Activated naive CD4-positive, alpha-beta T cell treated with Interleukin-2 at 50 U/mL for 16 hours (primary cell): ENCODE measurements around the gene TMEM267.
"Not testable (repeated sequence)": the region's sequence is repeated elsewhere in the genome, so short reads cannot be mapped to it uniquely, and the experiment has no call there.

Experiments
- DNase-seq: peaks from one replicate; pipeline ENCODE4 v3.0.0-alpha.2; 2020

The TMEM267 gene

DNA sequence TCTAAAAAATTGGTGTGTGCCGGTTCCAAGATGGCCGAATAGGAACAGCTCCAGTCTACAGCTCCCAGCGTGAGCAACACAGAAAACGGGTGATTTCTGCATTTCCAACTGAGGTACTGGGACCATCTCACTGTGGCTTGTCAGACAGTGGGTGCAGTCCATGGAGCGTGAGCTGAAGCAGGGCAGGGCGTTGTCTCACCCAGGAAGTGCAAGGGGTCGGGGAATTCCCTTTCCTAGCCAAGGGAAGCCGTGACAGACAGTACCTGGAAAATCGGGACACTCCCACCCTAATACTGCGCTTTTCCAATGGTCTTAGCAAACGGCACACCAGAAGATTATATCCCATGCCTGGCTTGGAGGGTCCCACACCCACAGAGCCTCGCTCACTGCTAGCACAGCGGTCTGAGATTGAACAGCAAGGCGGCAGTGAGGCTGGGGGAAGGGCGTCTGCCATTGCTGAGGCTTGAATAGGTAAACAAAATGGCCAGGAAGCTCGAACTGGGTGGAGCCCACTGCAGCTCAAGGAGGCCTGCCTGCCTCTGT, 81.1 kb downstream of the TMEM267 start:
- DNase-seq = not testable (repeated sequence)

DNA sequence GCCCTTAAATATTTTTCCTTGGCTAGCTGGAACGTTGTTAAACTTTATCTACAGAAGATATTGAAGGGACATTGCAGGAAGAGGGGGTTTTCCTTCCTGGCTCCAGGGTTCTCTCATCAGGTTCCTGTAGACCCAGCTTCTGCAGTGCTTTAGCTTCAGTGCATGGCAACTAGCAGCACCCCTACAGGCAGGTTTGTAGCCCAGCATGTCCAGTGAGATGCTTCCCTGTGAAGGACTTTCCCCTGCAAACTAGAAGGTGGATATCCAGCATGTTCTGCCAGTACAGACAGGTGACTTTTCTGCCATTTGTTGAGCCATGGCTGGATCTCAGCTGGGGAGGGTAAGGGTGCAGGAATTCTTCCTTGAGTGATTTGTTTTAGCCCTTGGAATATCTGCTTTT, 81.8 kb downstream of the TMEM267 start:
- no peak for DNase-seq

DNA sequence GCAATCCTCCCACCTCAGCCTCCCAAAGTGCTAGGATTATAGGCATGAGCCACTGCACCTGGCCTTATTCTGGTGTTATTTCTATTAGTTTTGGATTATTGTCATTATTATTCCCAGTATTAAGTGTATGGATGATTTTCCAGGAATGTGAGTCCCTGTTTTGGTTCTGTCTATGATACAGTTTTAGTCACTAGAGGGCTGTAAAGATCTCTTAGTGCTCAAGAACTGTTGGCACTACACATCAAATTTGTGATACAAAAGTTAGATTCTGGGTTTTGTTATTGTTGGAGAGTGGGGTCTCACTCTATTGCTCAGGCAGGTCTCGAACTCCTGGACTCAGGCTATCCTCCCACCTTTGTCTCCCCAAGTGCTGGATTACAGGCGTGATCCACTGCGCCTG, 83.6 kb downstream of the TMEM267 start:
- DNase-seq = no peak

DNA sequence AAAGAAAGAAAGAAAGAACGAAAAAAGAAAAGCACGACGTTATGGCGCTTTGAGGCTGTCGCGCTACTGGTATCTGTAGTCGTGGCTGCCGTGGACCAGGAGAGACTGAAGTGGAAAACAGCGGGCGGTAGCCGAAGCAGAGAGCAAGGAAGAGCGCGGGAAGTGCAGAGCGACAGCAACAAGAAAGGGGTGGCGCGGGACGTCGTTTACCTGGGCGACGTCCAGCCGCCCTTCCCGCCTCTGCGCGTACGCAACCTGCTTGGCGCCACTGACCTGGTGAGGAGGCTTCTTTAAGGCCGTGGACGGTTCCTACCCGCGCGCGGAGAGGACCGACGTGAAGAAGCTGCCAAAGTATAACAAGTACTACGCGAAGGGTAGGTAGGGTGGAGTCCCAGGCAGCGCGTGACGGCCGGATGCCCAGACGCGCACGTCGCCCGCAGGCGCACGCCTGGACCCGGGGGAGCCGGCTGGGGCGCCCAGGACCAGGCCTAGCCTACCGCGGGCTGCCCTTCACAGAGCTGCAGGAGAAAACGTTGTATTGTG, 86.8 kb downstream of the TMEM267 start:
- peak; percentile 61 for DNase-seq
